H54 (cell line): ENCODE results near the gene ITGBL1.

ENCODE experiments used
- DNase-seq: peaks from one replicate; pipeline ENCODE4 v3.0.0; 2011; ENCODE audit warnings: low spot score, mixed read lengths; ENCODE audit not compliant: insufficient read length
- FAIRE-seq: peaks from 3 replicates; lab custom pipeline; 2011; peaks lifted over from hg19 to GRCh38; lab: Jason Lieb, UNC
- POLR2A ChIP-seq: IDR thresholded peaks from 2 replicates; pipeline ENCODE4 v1.6.1; 2011; ENCODE audit warnings: low read depth, mild to moderate bottlenecking, low read length

ITGBL1 gene

DNA sequence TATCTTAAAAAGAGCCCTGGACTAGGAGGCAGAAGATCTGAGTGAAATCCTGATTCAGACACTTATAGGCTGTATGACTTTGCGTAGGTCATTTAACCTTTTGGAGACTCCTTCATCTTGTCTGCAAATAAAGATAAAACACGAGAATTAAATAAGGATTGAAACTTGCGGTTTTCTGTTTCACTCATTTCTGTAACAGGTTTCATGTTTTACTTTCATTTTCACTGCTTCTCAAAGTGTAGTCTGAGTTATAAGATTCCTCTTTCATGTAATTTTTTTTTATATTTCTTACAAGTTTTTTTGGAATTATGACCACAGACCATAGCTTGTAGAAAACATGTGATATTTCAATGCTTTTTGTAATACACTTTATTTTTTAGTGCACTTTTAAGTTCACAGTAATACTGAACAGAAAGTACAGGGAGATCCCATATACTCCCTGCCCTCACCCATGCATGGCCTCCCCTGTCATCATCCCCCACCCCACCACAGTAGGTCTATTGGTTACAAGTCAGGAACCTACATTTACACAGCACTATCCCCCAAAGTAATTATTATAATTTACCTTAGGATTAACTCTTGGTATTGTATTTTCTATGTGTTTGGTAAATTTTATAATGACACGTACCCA lies 174.6 kb downstream of the ITGBL1 start:
- DNase-seq (no peak), FAIRE-seq (no peak)
- no peak for TF ChIP-seq POLR2A

DNA sequence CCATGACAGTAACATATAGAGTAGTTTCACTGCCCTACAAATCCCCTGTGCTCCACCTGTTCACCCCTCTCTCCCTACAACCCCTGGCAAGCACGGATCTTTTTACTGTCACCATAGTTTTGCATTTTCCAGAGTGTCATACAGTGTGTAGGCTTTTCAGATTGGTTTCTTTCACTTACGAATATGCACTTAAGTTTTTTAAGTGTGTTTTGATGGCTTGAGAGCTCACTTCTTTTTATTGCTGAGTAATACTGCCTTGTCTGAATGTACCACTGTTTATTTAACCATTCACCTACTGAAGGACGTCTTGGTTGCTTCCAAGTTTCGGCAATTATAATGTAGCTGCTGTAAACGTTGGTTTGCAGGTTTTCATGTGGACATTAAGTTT lies 175.1 kb downstream of the ITGBL1 start:
- DNase-seq: no peak
- peak; percentile 99 for FAIRE-seq
- no peak for TF ChIP-seq POLR2A

DNA sequence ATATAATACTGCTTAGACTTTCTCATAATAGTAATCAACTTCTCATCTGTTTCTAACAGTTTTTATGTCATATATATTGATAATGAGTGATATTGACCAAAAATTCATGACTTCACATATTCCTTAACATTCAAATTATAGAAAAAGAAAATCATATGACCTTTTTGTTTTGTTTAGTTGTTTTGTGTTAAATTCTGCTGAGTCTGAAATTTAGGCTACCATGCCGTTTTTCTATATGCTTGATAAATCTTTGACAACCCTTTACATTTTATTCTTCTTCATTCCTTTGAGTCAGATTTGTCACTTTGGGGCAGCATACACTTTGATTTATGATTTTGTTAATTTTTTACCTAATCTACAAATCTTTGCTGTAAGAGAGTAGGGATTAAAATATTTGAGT lies 176.4 kb downstream of the ITGBL1 start:
- TF ChIP-seq POLR2A: no peak
- peak; percentile 45 for FAIRE-seq
- DNase-seq: no peak

DNA sequence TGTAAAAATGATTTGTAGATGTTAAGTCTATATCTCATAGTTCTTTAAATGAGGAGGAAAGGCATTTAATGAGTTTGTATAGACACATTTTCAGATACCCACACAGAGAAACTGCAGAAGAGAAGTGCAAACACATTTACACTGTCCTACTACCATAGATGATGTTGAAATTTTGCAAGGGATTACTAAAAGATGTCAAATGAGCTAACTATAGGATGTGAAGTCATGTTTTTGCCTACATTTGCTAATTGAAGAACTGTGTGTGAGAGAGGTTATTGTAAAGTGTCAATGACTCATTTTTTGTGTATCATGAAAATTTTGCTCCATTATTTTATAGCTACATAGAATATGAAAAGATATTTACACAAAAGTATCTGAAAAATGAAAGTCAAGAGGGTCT lies 178.9 kb downstream of the ITGBL1 start:
- no peak for TF ChIP-seq POLR2A
- FAIRE-seq (peak; percentile 91), DNase-seq (no peak)

DNA sequence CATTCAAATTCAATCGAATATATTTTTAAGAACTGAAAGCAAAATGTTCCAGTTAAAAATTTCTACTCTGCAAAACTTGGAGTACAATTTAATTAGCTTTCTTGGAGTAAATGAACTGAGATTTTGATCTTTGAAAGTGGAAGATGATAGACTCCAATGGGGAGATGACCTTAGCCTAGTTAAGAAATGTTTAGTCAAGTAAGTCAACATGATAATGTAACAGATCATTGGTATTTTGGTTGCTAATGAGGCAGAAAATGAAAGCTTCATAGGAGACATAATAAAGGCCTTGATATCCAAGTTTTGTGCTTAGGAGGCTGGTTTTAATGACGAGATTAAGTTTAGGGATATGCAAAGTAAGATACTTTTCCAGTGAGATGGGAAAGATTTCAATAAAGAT lies 181.7 kb downstream of the ITGBL1 start:
- FAIRE-seq: peak; percentile 92
- DNase-seq: no peak
- TF ChIP-seq POLR2A: no peak

DNA sequence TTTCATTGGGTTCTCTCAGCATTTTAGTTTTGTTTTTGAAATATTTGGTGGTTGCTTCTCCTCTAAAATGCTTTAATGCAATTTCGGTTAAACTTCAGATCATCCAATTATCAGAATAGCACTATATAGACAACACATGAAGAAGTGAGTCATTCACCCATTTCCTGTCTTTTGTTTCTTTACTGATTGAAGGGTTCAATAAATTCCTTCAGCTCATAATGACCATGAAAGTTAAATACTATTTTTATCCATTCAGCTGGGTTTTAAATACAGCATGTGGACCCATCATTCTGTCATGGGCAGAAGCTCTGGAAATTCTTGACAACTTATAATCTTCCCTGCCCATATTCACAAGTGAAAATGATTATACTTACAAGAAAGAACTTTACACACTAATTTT lies 187.2 kb downstream of the ITGBL1 start:
- DNase-seq (no peak), FAIRE-seq (peak; percentile 98)
- no peak for TF ChIP-seq POLR2A

DNA sequence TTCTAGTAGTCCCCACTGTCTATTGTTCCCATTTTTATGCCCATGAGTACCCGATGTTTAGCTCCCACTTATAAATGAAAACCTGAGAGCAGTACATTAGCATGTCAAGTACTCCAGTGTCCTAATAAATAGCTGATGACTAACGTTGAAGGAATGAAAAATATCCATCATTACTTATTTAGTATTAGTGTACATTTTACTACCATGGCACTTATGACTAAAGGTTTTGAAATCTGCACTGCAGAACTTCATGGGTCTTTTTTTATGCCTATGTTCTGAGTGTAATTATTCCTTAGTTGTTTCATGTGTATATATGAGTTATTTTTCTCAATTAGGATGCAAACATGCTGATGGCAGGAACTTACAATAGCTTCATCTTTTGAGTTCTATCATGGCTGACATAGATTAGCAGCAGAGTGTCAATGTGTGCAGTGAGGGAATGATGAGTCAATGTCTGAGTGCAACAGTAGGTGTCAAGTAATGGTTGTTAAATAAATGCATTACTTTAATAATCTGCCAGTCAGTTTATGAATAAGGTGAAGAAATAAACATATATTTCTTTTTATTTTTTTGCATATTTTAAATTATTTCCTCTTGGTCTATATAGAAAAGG lies 188.4 kb downstream of the ITGBL1 start:
- peak; percentile 15 for DNase-seq
- peak; percentile 98 for FAIRE-seq
- TF ChIP-seq POLR2A: no peak

DNA sequence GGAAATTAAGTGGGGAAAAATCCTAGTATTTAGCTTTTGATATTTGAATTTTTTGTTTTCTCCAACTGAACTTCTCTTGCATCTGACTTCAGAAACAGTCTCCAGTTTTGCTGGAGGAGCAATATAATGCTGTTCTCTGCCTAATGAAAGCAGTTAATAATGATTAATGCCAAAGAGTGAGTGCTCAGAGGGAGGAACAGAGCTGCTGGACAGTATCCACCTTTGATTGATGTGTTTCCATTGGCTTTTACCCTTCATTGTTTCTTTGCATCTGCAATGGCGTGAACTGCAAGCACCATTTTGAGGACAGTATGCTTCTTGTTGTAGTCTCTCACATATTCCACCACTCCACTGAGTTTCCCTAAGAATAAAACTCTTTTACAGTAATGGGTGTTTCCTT lies 193.4 kb downstream of the ITGBL1 start:
- TF ChIP-seq POLR2A: no peak
- DNase-seq (no peak), FAIRE-seq (peak; percentile 90)

DNA sequence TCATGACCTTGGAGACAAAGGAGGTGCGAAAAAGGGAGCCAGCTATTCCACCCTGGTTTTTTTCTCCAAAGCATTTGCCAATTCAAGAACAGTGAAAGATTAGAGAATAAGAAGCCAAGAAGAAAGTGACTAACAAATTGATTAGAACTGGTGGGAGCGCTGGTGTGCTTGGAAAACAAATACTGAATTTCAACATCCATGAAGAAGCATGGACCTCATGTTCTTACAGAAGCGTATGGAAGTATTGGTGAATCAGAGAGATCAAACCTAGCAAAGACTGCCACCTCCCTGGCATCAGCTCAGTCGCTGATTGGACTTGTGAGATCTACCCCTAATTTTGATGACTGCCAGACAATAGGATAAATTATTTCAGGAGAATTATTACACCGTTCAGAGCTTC lies 195.3 kb downstream of the ITGBL1 start:
- no peak for DNase-seq
- TF ChIP-seq POLR2A: no peak
- FAIRE-seq: peak; percentile 86

DNA sequence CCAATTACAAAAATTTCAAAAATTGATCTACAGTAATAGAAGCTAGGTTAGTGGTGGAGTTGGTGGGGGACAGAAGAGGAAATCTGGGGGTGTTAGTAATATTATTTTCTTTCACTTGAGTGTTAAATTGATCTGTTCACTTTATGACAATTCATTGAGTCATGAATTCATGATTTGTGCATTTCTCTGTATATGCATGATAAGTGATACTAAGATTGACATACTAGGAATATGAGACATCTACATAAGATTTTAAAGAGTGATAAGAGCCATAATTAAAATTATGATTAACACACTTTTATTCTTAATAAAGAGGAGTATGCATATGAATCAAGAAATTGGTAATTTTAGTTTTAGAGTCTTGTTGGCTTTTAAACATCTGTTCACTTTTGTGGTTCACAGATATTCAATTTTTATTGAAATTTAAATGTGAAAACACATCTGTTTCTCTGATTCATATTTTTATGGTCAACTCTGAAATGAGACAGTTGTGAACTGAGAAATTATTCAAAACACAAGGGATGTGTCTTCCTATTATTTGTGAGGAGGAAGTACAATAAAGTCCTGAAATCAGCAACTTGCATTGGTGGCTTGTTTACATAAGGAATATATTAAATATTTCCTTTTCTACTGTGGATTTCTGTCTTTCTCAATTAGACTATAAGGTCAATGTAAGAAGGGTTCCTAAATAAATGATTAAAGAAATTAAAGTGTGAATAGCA lies 196.5 kb downstream of the ITGBL1 start:
- TF ChIP-seq POLR2A: no peak
- FAIRE-seq: no peak
- DNase-seq: no peak

DNA sequence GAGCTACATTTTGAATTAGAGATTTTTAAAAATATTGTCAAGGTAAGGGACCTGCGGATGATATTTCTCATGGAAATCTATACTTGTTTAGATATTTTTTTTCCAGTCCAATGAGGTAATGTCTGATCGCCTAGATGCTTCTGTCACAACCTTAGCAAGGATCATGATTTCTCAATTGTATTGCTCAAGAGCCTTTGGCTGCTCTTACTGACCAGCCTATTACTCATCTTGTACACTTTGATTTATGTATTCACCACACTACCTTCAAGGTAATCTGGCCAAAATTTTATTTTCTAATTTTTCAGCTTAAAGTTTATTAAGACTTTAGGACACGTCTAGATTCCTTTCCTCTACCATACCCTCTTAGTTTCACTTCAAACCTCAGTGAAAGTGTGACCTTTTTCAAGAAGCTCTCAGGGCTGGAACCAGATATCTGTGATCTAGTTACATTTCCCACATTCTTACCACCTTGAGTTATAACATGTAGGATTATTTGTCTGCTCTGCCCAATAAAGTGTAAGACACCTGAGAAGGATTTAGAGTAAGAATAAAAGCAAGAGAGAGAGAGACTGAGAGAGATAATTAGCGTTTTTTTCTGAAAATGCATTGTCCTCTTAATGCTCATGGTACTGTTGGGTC lies 197.1 kb downstream of the ITGBL1 start:
- FAIRE-seq (peak; percentile 99), DNase-seq (peak; percentile 27)
- no peak for TF ChIP-seq POLR2A

DNA sequence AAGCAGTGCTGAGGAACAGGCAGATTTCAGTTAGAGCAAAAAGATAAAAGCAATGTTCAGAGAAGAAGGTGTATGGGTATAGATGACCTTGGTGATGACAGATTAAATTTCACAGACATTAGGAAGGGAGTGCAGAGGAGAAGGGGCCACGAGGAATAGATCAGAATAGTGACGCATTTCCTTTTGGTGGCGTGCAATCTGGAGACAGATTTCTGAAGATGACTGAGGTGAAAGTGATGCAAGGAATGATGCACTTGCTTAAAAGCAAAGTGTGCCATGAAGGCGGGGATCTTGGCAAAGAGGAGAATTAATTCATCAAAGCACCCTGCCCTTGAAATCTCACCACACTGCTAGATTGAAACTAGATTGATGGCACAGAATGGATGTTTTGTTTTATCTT lies 202.4 kb downstream of the ITGBL1 start:
- TF ChIP-seq POLR2A: no peak
- FAIRE-seq (no peak), DNase-seq (no peak)

DNA sequence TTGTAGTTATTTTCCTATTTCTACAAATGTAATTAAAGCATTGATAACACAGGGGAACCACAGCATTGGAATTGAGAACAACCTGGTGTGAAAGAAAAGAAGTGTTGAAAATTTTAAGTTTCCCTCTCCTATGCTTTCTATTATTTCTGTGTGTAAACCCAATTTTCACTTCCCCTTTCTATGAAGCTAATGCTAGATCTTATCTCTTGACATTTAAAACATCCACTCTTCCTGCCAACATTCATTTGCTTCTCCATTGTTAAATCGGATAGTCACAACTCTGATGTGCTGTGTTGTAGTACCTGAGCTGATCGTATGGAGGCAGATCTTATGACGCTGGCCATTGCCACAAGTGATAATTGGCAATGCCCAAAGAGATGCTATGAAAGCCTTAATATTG lies 203.0 kb downstream of the ITGBL1 start:
- no peak for TF ChIP-seq POLR2A
- peak; percentile 89 for FAIRE-seq

DNA sequence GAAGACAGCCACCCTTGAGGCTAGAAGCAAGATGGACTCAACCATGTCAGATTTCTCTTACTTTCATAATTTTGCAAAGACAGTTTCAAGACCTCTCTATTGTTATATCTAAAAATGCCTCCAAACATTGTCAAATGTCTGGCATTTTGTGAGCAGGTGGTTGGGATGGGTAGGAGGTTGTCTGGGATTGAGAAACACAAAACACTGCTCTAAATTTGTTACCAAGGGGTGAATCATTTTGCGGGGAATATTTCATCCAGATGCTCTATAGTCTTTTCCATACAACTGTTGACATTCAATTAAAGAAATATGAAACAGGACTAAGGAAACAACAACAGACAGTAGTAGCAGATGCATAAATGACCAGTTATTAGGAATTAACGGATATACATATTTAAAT lies 208.2 kb downstream of the ITGBL1 start:
- TF ChIP-seq POLR2A: no peak
- DNase-seq (no peak), FAIRE-seq (peak; percentile 41)

More for the DNA sequence above, 203.0 kb downstream of the ITGBL1 start:
- no peak for DNase-seq

DNA sequence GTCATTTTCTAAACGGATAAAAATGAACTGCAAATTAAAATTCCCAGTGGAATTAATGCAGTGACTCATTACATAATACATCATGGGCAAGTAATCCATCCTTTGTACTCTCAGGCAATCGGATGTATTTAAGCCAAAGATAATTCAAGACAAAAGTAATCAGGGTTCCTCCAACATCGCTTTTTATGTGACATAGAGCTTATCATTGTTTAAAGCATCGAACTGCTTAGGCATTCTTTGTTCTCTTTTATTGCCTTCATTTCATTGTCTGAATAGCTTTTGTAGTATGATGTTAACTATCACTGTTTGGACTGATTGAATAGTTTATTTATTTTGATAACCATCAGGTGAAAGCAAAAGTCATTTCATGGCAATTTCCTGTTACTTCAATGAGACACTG lies 209.4 kb downstream of the ITGBL1 start:
- DNase-seq: no peak
- FAIRE-seq: peak; percentile 97
- TF ChIP-seq POLR2A: no peak
